Activated naive CD8-positive, alpha-beta T cell treated with anti-CD3 and anti-CD28 coated beads, Interleukin-2, amount 50 U/mL, for 24 hours (primary cell): ENCODE measurements around the gene HNRNPC.
"Not testable (repeated sequence)": the region's sequence is repeated elsewhere in the genome, so short reads cannot be mapped to it uniquely, and the experiment has no call there.

ENCODE experiments used
- ATAC-seq: fragments of 150-1000 bp; cut with Tn5 transposase; one replicate; pipeline ENCODE4 v1.10.0; 2021
- DNase-seq: peaks from one replicate; pipeline ENCODE4 v3.0.0; 2021
- H3K27ac Mint-ChIP-seq: one replicate; pipeline ENCODE4 v1.8.0; 2021; ENCODE audit warnings: mild to moderate bottlenecking, mixed read lengths
- H3K27me3 Mint-ChIP-seq: one replicate; pipeline ENCODE4 v1.8.0; 2021; ENCODE audit warnings: mixed read lengths
- H3K36me3 Mint-ChIP-seq: one replicate; pipeline ENCODE4 v1.8.0; 2021; ENCODE audit warnings: low read depth, mixed read lengths
- H3K4me1 Mint-ChIP-seq: one replicate; pipeline ENCODE4 v1.8.0; 2021; ENCODE audit warnings: mixed read lengths
- H3K4me3 Mint-ChIP-seq: one replicate; pipeline ENCODE4 v1.8.0; 2021; ENCODE audit warnings: mild to moderate bottlenecking, moderate library complexity, mixed read lengths
- H3K9me3 Mint-ChIP-seq: one replicate; pipeline ENCODE4 v1.8.0; 2021; ENCODE audit warnings: mixed read lengths

The HNRNPC gene

DNA sequence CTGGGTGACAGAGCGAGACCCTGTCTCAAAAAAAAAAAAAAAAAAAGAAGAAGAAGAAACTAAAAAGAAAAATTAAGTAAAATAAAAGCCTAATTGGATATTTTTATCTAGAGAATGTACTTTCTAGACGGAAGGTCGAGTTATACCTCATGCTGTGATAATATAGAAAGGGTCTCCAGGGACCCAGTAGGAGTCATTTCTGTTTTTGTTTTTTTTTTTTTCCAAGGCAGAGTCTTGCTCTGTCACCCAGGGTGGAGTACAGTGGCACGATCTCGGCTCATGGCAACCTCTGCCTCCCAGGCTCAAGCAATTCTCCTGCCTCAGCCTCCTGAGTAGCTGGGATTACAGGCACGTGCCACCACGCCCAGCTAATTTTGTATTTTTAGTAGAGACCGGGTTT is 24.8 kb upstream of the HNRNPC start:
- not testable (repeated sequence) for H3K4me1 Mint-ChIP-seq, DNase-seq, H3K27ac Mint-ChIP-seq, H3K4me3 Mint-ChIP-seq, H3K27me3 Mint-ChIP-seq, H3K9me3 Mint-ChIP-seq, ATAC-seq, H3K36me3 Mint-ChIP-seq

DNA sequence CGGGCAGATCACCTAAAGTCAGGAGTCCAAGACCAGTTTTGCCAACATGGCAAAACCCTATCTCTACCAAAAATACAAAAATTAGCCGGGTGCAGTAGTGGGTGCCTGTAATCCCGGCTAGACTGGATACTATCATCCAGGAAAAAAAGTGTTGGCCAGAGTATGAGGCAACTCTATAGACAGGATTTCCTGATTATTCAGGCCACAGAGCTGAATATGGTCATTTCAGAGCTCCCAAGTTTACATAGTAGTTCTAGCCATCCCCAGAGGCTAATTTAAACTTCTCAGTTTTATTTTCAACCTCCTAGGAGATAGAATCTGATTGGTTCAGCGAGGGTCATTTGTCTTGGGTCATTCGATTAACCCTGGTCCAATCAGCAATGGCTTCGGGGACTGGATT is 17.9 kb upstream of the HNRNPC start:
- Mint-ChIP-seq H3K4me1 (no peaks in the 10 kb centered on the region), H3K27me3 (peaks cover 4% of the 10 kb centered on the region), H3K27ac (no peak overlapping the region), H3K36me3 (no peaks in the 10 kb centered on the region), H3K9me3 (no peaks in the 10 kb centered on the region), H3K4me3 (no peak overlapping the region)
- ATAC-seq (no peak), DNase-seq (no peak)

DNA sequence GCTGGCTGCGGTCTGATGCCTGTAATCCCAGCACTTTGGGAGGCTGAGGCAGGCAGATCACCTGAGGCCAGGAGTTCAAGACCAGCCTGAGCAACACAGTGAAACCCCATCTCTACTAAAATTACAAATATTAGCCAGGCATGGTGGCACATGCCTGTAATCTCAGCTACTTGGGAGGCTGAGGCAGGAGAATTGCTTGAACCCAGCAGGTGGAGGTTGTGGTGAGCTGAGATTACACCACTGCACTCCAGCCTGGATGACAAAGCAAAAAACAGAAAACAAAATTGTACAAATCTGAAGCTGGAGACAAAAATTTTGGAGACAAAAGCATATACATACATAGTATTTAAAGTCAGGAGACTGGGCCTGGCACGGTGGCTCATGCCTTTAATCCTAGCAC is 17.3 kb upstream of the HNRNPC start:
- not testable (repeated sequence) for H3K4me1 Mint-ChIP-seq, H3K27ac Mint-ChIP-seq, ATAC-seq, H3K36me3 Mint-ChIP-seq, H3K27me3 Mint-ChIP-seq, DNase-seq, H3K4me3 Mint-ChIP-seq, H3K9me3 Mint-ChIP-seq

DNA sequence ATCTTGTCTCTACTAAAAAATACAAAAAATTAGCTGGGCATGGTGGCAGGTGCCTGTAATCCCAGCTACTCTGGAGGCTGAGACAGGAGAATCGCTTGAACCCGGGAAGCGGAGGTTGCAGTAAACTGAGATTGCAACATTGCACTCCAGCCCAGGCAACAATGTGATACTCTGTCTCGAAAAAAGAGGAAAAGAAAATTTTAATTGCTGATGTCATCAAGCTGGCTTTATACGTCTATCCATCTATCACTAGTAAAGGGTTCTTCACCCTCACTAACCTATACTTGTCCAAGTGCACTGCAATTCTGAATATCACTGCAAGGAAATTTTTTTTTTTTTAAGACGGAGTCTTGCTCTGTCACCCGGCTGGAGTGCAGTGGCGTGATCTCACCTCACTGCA is 12.7 kb upstream of the HNRNPC start:
- H3K9me3 Mint-ChIP-seq, H3K4me3 Mint-ChIP-seq, ATAC-seq, H3K27ac Mint-ChIP-seq, H3K27me3 Mint-ChIP-seq, H3K4me1 Mint-ChIP-seq, DNase-seq, H3K36me3 Mint-ChIP-seq: not testable (repeated sequence)

DNA sequence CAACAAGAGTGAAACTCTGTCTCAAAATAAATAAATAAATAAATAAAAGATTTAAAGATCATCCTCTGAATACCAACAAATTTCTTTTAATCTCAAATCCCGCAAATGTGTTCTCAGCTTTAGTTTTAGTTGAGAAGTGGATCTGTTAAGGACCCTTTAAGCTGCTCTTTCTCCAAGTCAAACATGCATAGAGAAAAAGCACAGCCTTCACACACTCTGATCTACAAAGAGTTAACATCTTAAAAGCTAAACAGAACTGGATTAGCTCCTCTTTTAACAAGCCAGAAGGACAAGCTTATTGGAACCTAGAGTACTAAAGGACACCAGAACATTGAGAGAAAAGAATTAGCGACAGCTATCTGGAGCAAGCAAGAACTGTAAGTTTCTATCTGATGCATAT is 10.5 kb upstream of the HNRNPC start, which contains the start of gene RPGRIP1:
Gene RPGRIP1, plus strand, starts transcription at position 301 of the 400 bp plus-strand sequence. CDS start 7,894 bp downstream, outside the sequence.
- H3K36me3 Mint-ChIP-seq, result no peaks in the 10 kb centered on the region
- H3K4me3 Mint-ChIP-seq, result no peak within 1 kb of the TSS
- no peaks in the 10 kb centered on the region for H3K27me3 Mint-ChIP-seq
- H3K4me1 Mint-ChIP-seq, result peaks cover 3% of the 10 kb centered on the region
- no peak within 1 kb of the TSS for H3K27ac Mint-ChIP-seq
- ATAC-seq (no peak), DNase-seq (no peak)
- no peaks in the 10 kb centered on the region for H3K9me3 Mint-ChIP-seq

DNA sequence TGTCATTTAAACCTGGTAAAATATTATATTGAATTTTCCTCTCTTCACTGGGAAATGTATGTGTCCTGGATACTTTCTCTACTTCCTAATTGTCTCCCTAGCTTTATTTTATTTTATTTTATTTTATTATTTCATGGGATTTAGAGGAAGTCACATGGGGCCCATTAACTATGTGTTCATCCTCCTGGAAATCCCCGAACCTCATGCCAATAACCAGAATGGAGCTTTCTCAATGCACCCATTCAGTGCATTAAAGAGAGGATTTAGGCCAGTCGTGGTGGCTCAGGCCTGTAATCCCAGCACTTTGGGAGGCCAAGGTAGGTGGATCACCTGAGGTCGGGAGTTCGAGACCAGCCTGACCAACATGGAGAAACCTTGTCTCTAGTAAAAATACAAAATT is 9.4 kb upstream of the HNRNPC start:
- no peaks in the 10 kb centered on the region for H3K27me3 Mint-ChIP-seq
- peaks cover 3% of the 10 kb centered on the region for H3K4me1 Mint-ChIP-seq

DNA sequence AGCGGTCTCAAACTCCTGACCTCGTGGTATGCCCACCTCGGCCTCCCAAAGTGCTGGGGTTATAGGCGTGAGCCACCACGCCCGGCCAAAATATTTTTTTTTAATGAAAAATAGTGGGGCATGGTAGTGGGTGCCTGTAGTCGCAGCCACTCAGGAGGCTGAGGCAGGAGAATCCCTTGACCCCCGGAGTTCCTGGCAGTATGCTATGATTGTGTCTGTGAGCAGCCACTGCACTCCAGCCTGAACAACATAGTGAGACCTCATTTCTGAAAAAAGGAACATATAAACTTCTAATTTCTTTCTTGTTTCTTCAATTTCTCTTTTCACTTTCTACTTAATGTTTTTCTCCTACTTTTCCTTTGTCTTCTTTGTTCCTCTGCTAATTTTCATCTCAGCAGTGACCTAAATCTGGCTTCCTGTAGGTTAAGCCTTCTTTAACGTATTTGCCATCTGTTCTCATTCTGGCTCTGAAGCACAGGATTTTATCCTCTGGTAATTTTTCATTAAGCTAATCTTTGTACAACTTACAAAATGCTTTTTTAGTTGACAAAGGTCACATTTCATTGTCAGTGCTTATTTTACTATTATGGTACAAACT is 6.1 kb upstream of the HNRNPC start:
- Mint-ChIP-seq H3K36me3 (no peaks in the 10 kb centered on the region), H3K27me3 (no peaks in the 10 kb centered on the region), H3K27ac (no peak overlapping the region), H3K9me3 (no peaks in the 10 kb centered on the region), H3K4me3 (no peak overlapping the region), H3K4me1 (peaks cover 5% of the 10 kb centered on the region)
- ATAC-seq, result no peak
- no peak for DNase-seq

More for the DNA sequence above, 9.4 kb upstream of the HNRNPC start:
- DNase-seq, result no peak
- Mint-ChIP-seq H3K9me3 (no peaks in the 10 kb centered on the region), H3K4me3 (no peak overlapping the region), H3K27ac (no peak overlapping the region), H3K36me3 (no peaks in the 10 kb centered on the region)
- no peak for ATAC-seq

DNA sequence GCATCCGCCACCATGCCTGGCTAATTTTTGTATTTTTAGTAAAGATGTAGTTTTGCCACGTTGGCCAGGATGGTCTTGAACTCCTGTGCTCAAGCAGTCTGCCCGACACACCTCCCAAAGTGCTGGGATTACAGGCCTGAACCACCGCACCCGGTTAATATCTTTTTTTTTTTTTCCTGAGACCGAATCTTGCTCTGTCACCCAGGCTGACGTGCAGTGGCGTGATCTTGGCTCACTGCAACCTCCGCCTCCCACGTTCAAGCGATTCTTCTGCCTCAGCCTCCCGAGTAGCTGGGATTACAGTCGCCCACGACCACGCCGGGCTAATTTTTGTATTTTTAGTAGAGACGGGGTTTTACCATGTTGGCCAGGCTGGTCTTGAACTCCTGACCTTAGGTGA is 3.4 kb upstream of the HNRNPC start:
- H3K27me3 Mint-ChIP-seq, H3K4me3 Mint-ChIP-seq, H3K27ac Mint-ChIP-seq, ATAC-seq, DNase-seq, H3K9me3 Mint-ChIP-seq: not testable (repeated sequence)
- H3K4me1 Mint-ChIP-seq, result peaks cover 21% of the 10 kb centered on the region
- peaks cover 18% of the 10 kb centered on the region for H3K36me3 Mint-ChIP-seq

DNA sequence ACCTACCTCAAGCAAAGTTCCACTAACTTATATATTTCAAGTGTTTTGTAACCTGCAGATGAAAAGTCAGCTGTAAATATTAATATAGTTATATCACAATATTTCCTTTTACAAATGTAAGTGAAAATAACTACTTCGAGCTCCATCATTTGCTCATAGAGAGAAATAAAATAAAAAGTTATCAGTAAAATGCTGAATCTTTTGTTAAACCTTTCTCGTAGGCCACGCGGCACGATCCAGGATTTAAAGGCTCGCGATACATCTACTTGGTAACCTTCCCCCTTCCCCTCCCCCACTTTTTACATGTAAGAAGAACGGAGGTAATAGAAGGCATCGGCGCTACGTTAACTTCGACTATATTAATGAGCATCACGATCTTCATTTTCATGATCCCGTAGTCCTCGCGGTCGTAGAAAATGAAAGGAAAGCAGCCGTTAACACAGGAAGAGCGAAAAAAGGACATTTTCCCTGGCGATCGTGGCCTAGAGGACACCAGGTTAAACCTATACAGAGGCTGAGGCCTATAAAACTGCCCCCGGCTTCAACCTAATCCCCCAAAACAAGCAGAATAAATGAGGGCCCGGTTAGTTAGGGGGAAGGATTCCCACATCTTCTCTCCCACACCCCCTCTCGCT is 508 bp downstream of the HNRNPC start:
- ATAC-seq (no peak), DNase-seq (peak; percentile 39)
- no peaks in the 10 kb centered on the region for H3K27me3 Mint-ChIP-seq
- peak overlapping the region; percentile 100 for H3K4me3 Mint-ChIP-seq
- H3K27ac Mint-ChIP-seq, result peak overlapping the region; percentile 100
- H3K4me1 Mint-ChIP-seq, result peaks cover 46% of the 10 kb centered on the region
- H3K36me3 Mint-ChIP-seq, result peaks cover 57% of the 10 kb centered on the region
- no peaks in the 10 kb centered on the region for H3K9me3 Mint-ChIP-seq

DNA sequence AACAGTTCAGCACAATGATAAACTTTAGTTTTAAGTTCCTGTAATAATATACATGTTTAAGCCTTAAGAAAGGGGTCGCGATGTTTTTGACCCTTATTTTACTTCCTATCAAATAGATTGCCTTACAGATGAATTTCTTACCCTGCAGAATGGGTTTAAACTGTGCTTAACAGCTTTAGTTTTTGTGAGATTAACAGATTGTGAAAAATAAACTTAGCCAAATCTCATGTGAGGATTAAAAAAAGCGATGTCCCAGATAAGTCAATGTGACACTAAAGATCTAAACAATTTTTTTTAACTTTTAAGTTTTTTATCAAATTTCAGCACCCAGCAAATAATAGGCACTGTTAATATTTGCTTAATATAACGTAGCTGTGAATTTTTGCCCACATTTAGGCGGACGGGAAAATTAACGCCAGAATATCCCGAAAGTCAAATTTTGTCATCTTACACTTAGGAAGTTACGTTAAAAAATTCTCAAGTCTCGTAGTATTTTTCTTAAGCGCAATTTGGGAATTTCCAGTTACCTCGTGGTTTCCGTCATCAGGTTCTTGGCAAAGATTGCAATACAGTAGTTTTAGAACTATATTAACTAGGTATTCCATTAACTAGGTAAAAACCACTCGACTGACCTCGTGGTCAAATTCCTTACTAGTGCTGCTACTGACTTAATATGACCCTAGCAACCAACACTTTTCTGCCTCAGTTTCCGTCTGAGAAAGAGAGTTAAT is 1.2 kb downstream of the HNRNPC start:
- ATAC-seq (no peak), DNase-seq (no peak)
- Mint-ChIP-seq H3K27me3 (no peaks in the 10 kb centered on the region), H3K36me3 (peaks cover 63% of the 10 kb centered on the region), H3K27ac (peak overlapping the region; percentile 100), H3K9me3 (no peaks in the 10 kb centered on the region), H3K4me1 (peaks cover 53% of the 10 kb centered on the region), H3K4me3 (peak overlapping the region; percentile 100)

DNA sequence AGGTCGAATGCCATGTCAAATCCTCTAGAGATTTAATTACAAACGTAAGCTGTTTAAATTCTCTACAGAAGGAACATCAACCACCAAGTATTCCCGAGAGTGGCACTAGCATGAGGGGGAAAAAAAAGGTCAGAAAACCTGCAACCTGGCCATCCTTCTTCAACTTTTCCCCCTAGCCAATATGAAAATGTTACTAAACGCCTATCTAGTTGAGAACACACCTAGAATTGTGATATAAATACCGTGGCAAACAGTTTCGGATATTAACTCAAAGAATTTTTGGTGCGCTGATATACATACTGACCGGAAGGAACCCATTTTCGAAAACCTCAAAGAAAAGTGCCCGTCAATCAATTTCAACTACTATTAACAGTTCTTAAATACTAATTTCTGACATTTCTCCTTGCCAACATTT is 1.8 kb downstream of the HNRNPC start:
- no peak for DNase-seq

DNA sequence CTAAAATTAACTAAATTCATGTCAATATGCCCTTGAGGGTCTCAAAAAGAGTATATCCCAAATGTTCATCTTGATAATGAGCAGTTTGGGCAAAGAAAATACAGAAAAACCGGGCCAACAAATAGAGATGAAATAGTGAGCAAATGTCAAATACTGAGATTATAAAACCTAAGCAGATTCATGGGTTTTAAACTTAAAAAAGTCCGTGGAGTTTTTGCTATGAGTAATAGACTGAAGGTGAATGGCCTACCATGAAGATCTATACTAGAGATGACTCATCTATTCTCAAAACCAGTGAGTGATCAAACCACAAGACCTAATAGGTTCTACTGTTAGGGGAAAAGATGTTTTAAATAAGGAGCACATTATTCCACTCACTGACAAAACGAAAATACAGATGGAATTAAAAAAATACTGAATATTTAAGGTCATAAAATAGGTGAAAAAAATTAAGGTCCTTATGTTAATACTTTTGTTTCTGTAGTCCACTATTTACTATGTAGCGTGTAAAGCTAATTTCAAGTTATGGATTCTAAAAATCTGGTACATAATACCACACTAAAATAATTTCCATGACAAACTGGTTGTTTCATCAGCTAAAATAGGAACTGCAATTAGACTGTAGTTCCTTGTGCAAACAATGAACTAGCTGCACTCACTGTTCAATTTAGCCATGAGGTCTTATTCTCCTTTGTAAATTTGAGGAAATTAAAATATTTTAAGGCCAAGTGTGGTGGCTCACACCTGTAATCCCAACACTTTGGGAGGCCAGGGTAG is 5.0 kb downstream of the HNRNPC start:
- no peak for DNase-seq
- H3K4me1 Mint-ChIP-seq, result peaks cover 72% of the 10 kb centered on the region
- peak overlapping the region; percentile 100 for H3K4me3 Mint-ChIP-seq

More for the DNA sequence above, 1.8 kb downstream of the HNRNPC start:
- ATAC-seq, result no peak
- peaks cover 59% of the 10 kb centered on the region for H3K4me1 Mint-ChIP-seq
- H3K27ac Mint-ChIP-seq, result peak overlapping the region; percentile 100
- H3K4me3 Mint-ChIP-seq, result peak overlapping the region; percentile 100
- H3K9me3 Mint-ChIP-seq, result no peaks in the 10 kb centered on the region
- H3K27me3 Mint-ChIP-seq, result no peaks in the 10 kb centered on the region
- H3K36me3 Mint-ChIP-seq, result peaks cover 70% of the 10 kb centered on the region

DNA sequence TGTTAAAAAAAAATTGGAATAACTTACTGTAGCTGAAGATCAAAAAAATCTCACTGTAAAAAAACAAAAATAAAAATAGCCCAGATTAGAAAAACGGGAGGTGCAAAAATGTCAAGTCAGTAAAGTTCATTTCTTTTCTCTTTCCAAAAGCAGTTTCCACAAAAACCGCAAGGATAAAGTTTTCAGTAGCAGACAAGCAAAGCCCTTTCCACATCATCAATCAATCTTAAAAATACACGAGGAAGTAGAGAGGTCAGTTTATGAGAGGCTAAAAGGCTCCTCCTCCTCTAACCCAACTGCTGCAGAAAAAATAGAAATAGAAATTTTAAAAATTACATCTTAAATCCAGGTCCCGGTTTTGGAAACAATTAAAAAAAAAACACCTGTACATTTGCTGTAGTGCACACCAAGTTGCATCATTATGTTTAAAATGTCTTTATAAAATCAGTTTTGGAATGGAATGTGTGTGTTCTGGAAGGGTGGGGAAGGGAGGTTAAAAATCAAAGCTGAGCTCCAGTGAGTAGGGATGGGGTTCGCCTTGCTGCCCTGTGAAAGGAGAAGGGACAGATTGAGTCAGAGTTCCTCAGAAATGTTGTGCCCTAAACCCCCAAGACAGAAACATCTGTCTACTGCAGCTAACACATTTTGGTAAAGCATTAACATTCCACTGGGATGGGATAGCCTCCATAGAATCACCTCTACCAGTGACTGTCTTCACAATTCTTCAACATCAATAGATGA is 5.8 kb downstream of the HNRNPC start:
- DNase-seq (no peak), ATAC-seq (peak; percentile 37)
- Mint-ChIP-seq H3K27me3 (no peaks in the 10 kb centered on the region), H3K4me1 (peaks cover 78% of the 10 kb centered on the region), H3K9me3 (no peaks in the 10 kb centered on the region), H3K27ac (peak overlapping the region; percentile 100), H3K4me3 (peak overlapping the region; percentile 100), H3K36me3 (peaks cover 92% of the 10 kb centered on the region)

More for the DNA sequence above, 5.0 kb downstream of the HNRNPC start:
- no peaks in the 10 kb centered on the region for H3K9me3 Mint-ChIP-seq
- H3K27ac Mint-ChIP-seq, result peak overlapping the region; percentile 100
- no peaks in the 10 kb centered on the region for H3K27me3 Mint-ChIP-seq
- H3K36me3 Mint-ChIP-seq, result peaks cover 91% of the 10 kb centered on the region
- peak; percentile 85 for ATAC-seq

DNA sequence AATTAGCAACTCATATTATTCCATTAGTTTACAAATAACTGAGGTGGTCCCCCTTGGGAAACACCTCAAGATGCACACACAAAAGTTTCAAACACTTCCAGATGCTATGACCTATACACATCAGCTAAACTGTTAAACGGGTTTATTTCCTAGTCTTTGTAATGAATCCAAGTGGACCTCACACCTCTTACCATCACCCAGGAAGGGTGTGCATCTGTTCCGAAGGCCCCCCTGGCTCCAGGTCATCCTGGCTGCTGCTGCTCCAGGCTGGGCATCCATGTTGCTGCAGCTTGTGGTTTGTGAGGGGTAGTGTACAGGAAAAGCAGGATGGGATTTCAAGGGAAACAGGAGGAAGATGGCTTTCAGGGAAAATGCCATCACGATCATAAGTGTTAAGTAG is 6.8 kb downstream of the HNRNPC start:
- H3K4me1 Mint-ChIP-seq, result peaks cover 84% of the 10 kb centered on the region

More for the DNA sequence above, 6.8 kb downstream of the HNRNPC start:
- Mint-ChIP-seq H3K9me3 (no peaks in the 10 kb centered on the region), H3K27ac (peak overlapping the region; percentile 100), H3K36me3 (peaks cover 91% of the 10 kb centered on the region), H3K27me3 (no peaks in the 10 kb centered on the region), H3K4me3 (peak overlapping the region; percentile 100)
- ATAC-seq (no peak), DNase-seq (no peak)
